H1 (cell line): ENCODE measurements around the gene ADSS1. TPM values are rescaled to one million over a fixed set of nuclear protein-coding genes. Genes with fewer than 3 reads are reported as not detected.
A peak's percentile ranks its signal among the peaks of the same experiment; 100 is the strongest.

Experiments used
- CTCF ChIA-PET: fragments of 300-600 bp; sonication (Branson Sonifier 250); formaldehyde crosslinking; loops from one replicate; lab custom pipeline; 2021; ENCODE audit not compliant: partially characterized antibody; lab: Charles Lee
- POLR2A ChIA-PET: fragments of 300-600 bp; sonication (Branson Sonifier 250); formaldehyde crosslinking; loops from one replicate; lab custom pipeline; 2021; ENCODE audit warnings: inconsistent platforms; ENCODE audit not compliant: partially characterized antibody; lab: Charles Lee
- DNase-seq, 2 experiments: peaks; one replicate each; pipeline versions ENCODE4 v3.0.0 to v3.0.0-alpha.2; 2010 to 2022; ENCODE audit warnings: low spot score in 2 of 2, low read depth in 1 of 2, mixed read lengths in 1 of 2
- FAIRE-seq: peaks from 2 replicates; lab custom pipeline; 2011; peaks lifted over from hg19 to GRCh38; lab: Jason Lieb, UNC
- H2AFZ ChIP-seq: 2 replicates; pipeline ENCODE4 v1.8.1; 2012; ENCODE audit warnings: low read length, inconsistent platforms
- H2AK5ac ChIP-seq: 2 replicates; pipeline ENCODE4 v1.6.1; 2013; ENCODE audit warnings: low read depth, low read length
- H2BK120ac ChIP-seq: replicated peaks from 2 replicates; pipeline ENCODE3; 2013; ENCODE audit warnings: low read depth, low read length, inconsistent platforms
- H2BK12ac ChIP-seq: 2 replicates; pipeline ENCODE4 v1.6.1; 2013; ENCODE audit warnings: low read depth, low read length
- H2BK15ac ChIP-seq: 2 replicates; pipeline ENCODE4 v1.6.1; 2013; ENCODE audit warnings: low read length
- H2BK20ac ChIP-seq: 2 replicates; pipeline ENCODE4 v1.6.1; 2013; ENCODE audit warnings: low read length
- H2BK5ac ChIP-seq: 2 replicates; pipeline ENCODE4 v1.6.1; 2013; ENCODE audit warnings: low read depth, low read length
- H3K14ac ChIP-seq: 2 replicates; pipeline ENCODE4 v1.6.1; 2013; ENCODE audit warnings: inconsistent platforms; ENCODE audit not compliant: insufficient read length
- H3K18ac ChIP-seq: 2 replicates; pipeline ENCODE4 v1.6.1; 2013; ENCODE audit warnings: low read length; ENCODE audit errors: extremely low read depth
- H3K23ac ChIP-seq: 2 replicates; pipeline ENCODE4 v1.6.1; 2013; ENCODE audit warnings: inconsistent platforms; ENCODE audit not compliant: insufficient read length
- H3K23me2 ChIP-seq: 2 replicates; pipeline ENCODE4 v1.6.1; 2013; ENCODE audit warnings: low read depth, low read length
- H3K27ac ChIP-seq: 2 replicates; pipeline ENCODE4 v1.6.1; 2011; ENCODE audit warnings: low read depth, low read length, inconsistent platforms
- H3K27me3 ChIP-seq, 4 experiments: replicated peaks in 1 of 4; 1 replicate in 1 of 4; 2 replicates in 3 of 4; pipeline versions ENCODE4 v1.6.1 to v1.8.1; 2011 to 2013; ENCODE audit warnings: low read length in 3 of 4, mild to moderate bottlenecking in 3 of 4, inconsistent platforms in 2 of 4, mixed read lengths in 2 of 4, moderate library complexity in 1 of 4; ENCODE audit not compliant: control insufficient read depth in 3 of 4, insufficient read depth in 3 of 4; ENCODE audit errors: extremely low read depth in 1 of 4
- H3K36me3 ChIP-seq, 4 experiments: 2 replicates each; pipeline versions ENCODE4 v1.6.1 to v1.8.1; 2011 to 2013; ENCODE audit warnings: mild to moderate bottlenecking in 4 of 4, low read length in 3 of 4, moderate library complexity in 2 of 4, control low read depth in 1 of 4, inconsistent platforms in 1 of 4; ENCODE audit not compliant: insufficient read depth in 4 of 4, control insufficient read depth in 2 of 4
- H3K4ac ChIP-seq: replicated peaks from 2 replicates; pipeline ENCODE3; 2013; ENCODE audit warnings: low read length, low read depth, mixed read lengths, inconsistent platforms; ENCODE audit not compliant: insufficient read length
- H3K4me1 ChIP-seq, 4 experiments: replicated peaks in 1 of 4; 1 replicate in 1 of 4; 2 replicates in 3 of 4; pipeline versions ENCODE4 v1.6.1 to v1.8.1; 2011 to 2013; ENCODE audit warnings: low read length in 3 of 4, inconsistent platforms in 2 of 4, mixed read lengths in 1 of 4; ENCODE audit not compliant: insufficient read depth in 4 of 4, control insufficient read depth in 3 of 4
- H3K4me2 ChIP-seq, 2 experiments: 2 replicates each; pipeline versions ENCODE4 v1.6.1 to v1.8.1; 2011 to 2013; ENCODE audit warnings: low read depth in 2 of 2, low read length in 2 of 2, control low read depth in 1 of 2, inconsistent platforms in 1 of 2, mild to moderate bottlenecking in 1 of 2; ENCODE audit not compliant: insufficient read depth in 1 of 2
- H3K4me3 ChIP-seq, 4 experiments: fragments of 200-600, 300-600 bp in 1 of 4; sonication (generic), shearing (Covaris generic), sonication (Bioruptor Twin) in 1 of 4; 2 replicates each; pipeline versions ENCODE4 v1.5.1 to v1.8.1; 2011 to 2016; ENCODE audit warnings: low read length in 4 of 4, low read depth in 3 of 4, control low read depth in 2 of 4, inconsistent platforms in 2 of 4, mild to moderate bottlenecking in 2 of 4, mixed read lengths in 1 of 4, moderate library complexity in 1 of 4; ENCODE audit not compliant: insufficient read depth in 2 of 4; ENCODE audit errors: extremely low read depth in 1 of 4
- H3K56ac ChIP-seq: replicated peaks from 2 replicates; pipeline ENCODE3; 2013; ENCODE audit warnings: low read depth, mild to moderate bottlenecking, mixed read lengths, low read length, inconsistent platforms; ENCODE audit not compliant: insufficient read length
- H3K79me1 ChIP-seq: 2 replicates; pipeline ENCODE4 v1.6.1; 2013; ENCODE audit warnings: low read depth, low read length, control low read depth
- H3K79me2 ChIP-seq, 2 experiments: 2 replicates each; pipeline versions ENCODE4 v1.6.1 to v1.8.1; 2012 to 2013; ENCODE audit warnings: low read length in 2 of 2, mild to moderate bottlenecking in 2 of 2, inconsistent platforms in 1 of 2; ENCODE audit not compliant: insufficient read depth in 2 of 2, control insufficient read depth in 1 of 2
- H3K9ac ChIP-seq, 4 experiments: replicated peaks in 1 of 4; 1 replicate in 1 of 4; 2 replicates in 3 of 4; pipeline versions ENCODE4 v1.6.1 to v1.8.1; 2011 to 2013; ENCODE audit warnings: low read depth in 3 of 4, low read length in 3 of 4, control low read depth in 2 of 4, mild to moderate bottlenecking in 2 of 4, moderate library complexity in 2 of 4, inconsistent platforms in 1 of 4; ENCODE audit errors: extremely low read depth in 1 of 4
- H3K9me3 ChIP-seq, 2 experiments: 2 replicates each; pipeline versions ENCODE4 v1.6.1 to v1.8.1; 2012 to 2013; ENCODE audit warnings: mild to moderate bottlenecking in 2 of 2, moderate library complexity in 2 of 2, control low read depth in 1 of 2, inconsistent platforms in 1 of 2, low read depth in 1 of 2, low read length in 1 of 2, mixed read lengths in 1 of 2; ENCODE audit not compliant: insufficient read depth in 2 of 2
- H4K20me1 ChIP-seq, 2 experiments: replicated peaks in 1 of 2; 2 replicates each; pipeline versions ENCODE3 to v1.8.1; 2011 to 2013; ENCODE audit warnings: inconsistent platforms in 2 of 2, low read length in 2 of 2, mild to moderate bottlenecking in 1 of 2; ENCODE audit not compliant: insufficient read depth in 2 of 2, control insufficient read depth in 1 of 2
- H4K5ac ChIP-seq: 2 replicates; pipeline ENCODE4 v1.6.1; 2013; ENCODE audit warnings: low read length, low read depth, mixed read lengths, inconsistent platforms; ENCODE audit not compliant: insufficient read length
- H4K8ac ChIP-seq: 2 replicates; pipeline ENCODE4 v1.8.0; 2013; ENCODE audit warnings: mild to moderate bottlenecking, moderate library complexity, low read length, inconsistent platforms; ENCODE audit not compliant: insufficient read depth; ENCODE audit errors: extremely low read depth
- H4K91ac ChIP-seq: replicated peaks from 2 replicates; pipeline ENCODE3; 2013; ENCODE audit warnings: low read length, mixed read lengths, inconsistent platforms; ENCODE audit not compliant: insufficient read length
- BRCA1 ChIP-seq: IDR thresholded peaks from 2 replicates; pipeline ENCODE4 v1.6.1; 2012; ENCODE audit warnings: low read depth, low read length, improper control_type of control experiment
- CTCF ChIP-seq, 3 experiments: IDR thresholded peaks; 1 replicate in 2 of 3; 2 replicates in 1 of 3; pipeline versions ENCODE4 v1.5.1 to v1.6.1; 2011; ENCODE audit warnings: low read length in 3 of 3, mild to moderate bottlenecking in 3 of 3, inconsistent platforms in 2 of 3, low read depth in 1 of 3, moderate library complexity in 1 of 3; ENCODE audit not compliant: insufficient read depth in 1 of 3; ENCODE audit errors: control extremely low read depth in 1 of 3
- KDM1A ChIP-seq: fragments of 200-600, 300-600 bp; sonication (generic); IDR thresholded peaks from 2 replicates; pipeline ENCODE4 v1.7.1; 2016; ENCODE audit warnings: mild to moderate bottlenecking, low read length, borderline replicate concordance
- KDM4A ChIP-seq: IDR thresholded peaks from one replicate; pipeline ENCODE4 v1.7.1; 2012; ENCODE audit warnings: low read depth, mild to moderate bottlenecking, moderate library complexity, low read length, inconsistent platforms; ENCODE audit not compliant: severe bottlenecking
- WGBS, 2 experiments: shearing (Covaris generic) in 1 of 2; methylation state at CpG; one replicate each; pipeline versions ENCODE4 v1.1.6 to v1.1.7; 2013 to 2015; ENCODE audit warnings: low lambda C conversion rate in 2 of 2, mixed read lengths in 2 of 2, inconsistent platforms in 1 of 2, low coverage in 1 of 2, missing lambda C conversion rate in 1 of 2; ENCODE audit not compliant: insufficient replicate concordance in 2 of 2, insufficient coverage in 1 of 2, insufficient read length in 1 of 2; ENCODE audit errors: extremely low coverage in 1 of 2, missing lambda C conversion rate in 1 of 2; 5-methylcytosine and 5-hydroxymethylcytosine counted together
- polyA plus RNA-seq, 7 experiments: library from polyadenylated mRNA; depleted of rRNA in 3 of 7; stranded (reverse) in 5 of 7; unstranded in 2 of 7; fragments of >200 nt in 5 of 7; fragments of 200-250 nt in 2 of 7; gene quantifications; 1 replicate in 5 of 7; 2 replicates in 1 of 7; 4 replicates in 1 of 7; pipeline versions ENCODE4 v1.2.1 to v1.2.3, GENCODE V29; 2011 to 2013; ENCODE audit warnings: missing spikeins in 2 of 7, mixed read lengths in 2 of 7
- total RNA-seq: library from RNA; stranded (reverse); fragmentation: NEBNext Ultra II Directional; extraction: Animal tissue kit (Norgen Biotek cat#: 25700); gene quantifications from 2 replicates; pipeline ENCODE4 v1.2.1, GENCODE V29; 2021

The ADSS1 gene
- total and polyA plus RNA-seq, 2 of the 8 experiments (the other 6 are each of a cell fraction or from before 2014, with no cell fraction given), result 7.1 to 7.9 TPM

- Histone ChIP-seq H3K4ac (no peak overlapping the region), H3K23me2 (no peaks in the 10 kb centered on the region), H3K79me1 (no peaks in the 10 kb centered on the region), H3K4me1 (peaks cover 0 to 11% (median 8%) of the 10 kb centered on the region in 4 experiments; a peak in 6 of 7 replicates), H2AFZ (no peak overlapping the region), H2BK12ac (no peak overlapping the region), H2BK120ac (no peak overlapping the region), H4K91ac (no peak overlapping the region), H3K23ac (no peak overlapping the region), H3K18ac (no peak overlapping the region), H2BK5ac (no peak overlapping the region)
- ChIA-PET CTCF (interaction anchor here (0.6 to 7.8 kb wide), 31 partner anchors 9 to 502 kb away, joined by 3 to 110 read pairs (median 5); partner anchors contain the start of gene AKT1), POLR2A (interaction anchor here (0.9 to 3.5 kb wide), 3 partner anchors 18 to 30 kb away, joined by 4 to 10 read pairs (median 9); partner anchors contain the start of genes SIVA1 and ZBTB42)
- no peak for FAIRE-seq
- peak; percentile 55; the same call in 1 of the 2 replicates for TF ChIP-seq KDM1A
- TF ChIP-seq CTCF (IDR thresholded peaks at IDR 0.05; ENCODE audit: control extremely low read depth in 1 of 3, insufficient read depth in 1 of 3, low read depth in 1 of 3, low read length in 3 of 3), result peak in 2 of 3 experiments; percentile 23 to 77; a peak in 2 of 4 replicates
- TF ChIP-seq BRCA1, result no peak
- TF ChIP-seq KDM4A, result no peak
- TF ChIP-seq, all 59 proteins: peak for 2
- no peaks in the 10 kb centered on the region for H3K27me3 ChIP-seq
- H4K8ac ChIP-seq, result no peak overlapping the region
- no peaks in the 10 kb centered on the region for H3K79me2 ChIP-seq
- WGBS, 2 experiments, result 93% methylated on average over 4 of the region's 5 CpGs; no CpG with 5 or more reads in 1 of the 2 experiments
- H2BK20ac ChIP-seq, result no peak overlapping the region
- no peak for DNase-seq
- H3K56ac ChIP-seq, result no peak overlapping the region
- H3K9me3 ChIP-seq, result peaks cover 11 to 17% of the 10 kb centered on the region in 2 experiments; a peak in 2 of 4 replicates
- H4K5ac ChIP-seq, result no peak overlapping the region
- peaks cover 0 to 24% (median 12%) of the 10 kb centered on the region in 4 experiments; a peak in 7 of 8 replicates for H3K36me3 ChIP-seq
- no peak overlapping the region for H2AK5ac ChIP-seq
- H3K4me2 ChIP-seq, result no peak overlapping the region
- H4K20me1 ChIP-seq, result peaks cover 7 to 25% of the 10 kb centered on the region in 2 experiments
- no peak overlapping the region for H2BK15ac ChIP-seq
- H3K14ac ChIP-seq, result no peak overlapping the region
- H3K9ac ChIP-seq, result no peak overlapping the region
- no peak overlapping the region for H3K27ac ChIP-seq
- H3K4me3 ChIP-seq, result no peak overlapping the region
These were observed 46.8 kb downstream of the ADSS1 start for GRCh38 chr14:104770851-104771272.
